Hippocampal formation (tissue), 2 donors: Measurements from ENCODE around the gene PRKCA.
A peak's percentile ranks its signal among the peaks of the same experiment; 100 is the strongest.
"Not testable (repeated sequence)": the region's sequence is repeated elsewhere in the genome, so short reads cannot be mapped to it uniquely, and the experiment has no call there.

Source experiments
- DNase-seq, 2 donors: peaks; one replicate each; lab custom pipeline; 2025; lab: John Stamatoyannopoulos, UW

Gene PRKCA

DNA sequence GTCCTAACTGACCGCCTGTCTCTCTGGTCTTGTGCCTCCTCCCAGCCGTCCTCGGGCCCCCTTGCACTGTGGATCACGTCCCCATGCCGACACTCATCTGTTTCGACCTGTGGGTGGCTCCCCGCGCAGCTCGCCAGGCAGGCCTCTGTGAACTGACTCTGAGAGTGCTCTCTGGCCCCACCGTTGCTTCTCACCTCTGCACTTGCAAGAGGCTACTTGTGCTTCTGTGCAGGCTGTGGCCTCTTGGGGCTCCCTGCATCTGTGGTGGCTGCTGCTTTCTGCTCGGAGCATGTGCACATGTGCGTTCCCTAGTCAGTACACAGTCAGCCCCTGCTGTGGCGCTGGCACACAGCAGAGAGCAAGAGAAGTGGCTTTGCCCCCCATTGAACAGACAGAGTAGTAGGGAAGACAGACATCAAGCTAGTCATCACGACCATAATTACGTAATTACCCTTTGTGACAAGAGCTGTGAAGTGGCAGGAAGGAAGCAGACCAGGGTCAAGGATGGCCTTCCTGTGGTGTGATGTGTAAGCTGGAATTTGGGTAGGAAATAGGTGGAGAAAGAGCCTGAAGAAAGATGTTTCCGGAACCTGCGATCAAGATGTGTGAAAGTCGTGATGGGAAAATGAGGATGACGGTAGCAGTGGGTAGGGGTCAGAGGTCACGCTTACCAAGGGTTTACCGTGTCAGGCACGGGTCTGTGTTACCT, 276.5 kb downstream of the PRKCA start:
- DNase-seq, result no peak

DNA sequence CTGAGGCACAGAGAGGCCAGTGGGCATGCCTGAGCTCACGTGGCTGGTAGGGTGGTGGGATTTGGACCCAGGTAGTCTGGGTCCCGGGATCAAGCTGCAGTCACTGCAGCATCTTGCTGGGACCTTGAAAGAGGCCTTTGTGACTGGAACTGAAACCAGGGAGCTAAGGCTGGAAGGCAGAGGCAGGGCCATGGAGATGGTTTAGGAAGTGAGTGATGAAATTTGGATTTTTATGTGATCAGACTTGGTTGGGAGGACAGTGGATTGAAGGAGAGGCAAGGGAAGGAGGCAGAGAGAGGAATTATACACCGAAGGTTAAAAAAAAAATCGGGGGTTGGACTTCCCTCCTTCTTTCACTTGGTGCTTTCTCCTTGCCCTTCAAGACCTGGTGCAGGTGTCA, 277.1 kb downstream of the PRKCA start:
- no peak for DNase-seq

DNA sequence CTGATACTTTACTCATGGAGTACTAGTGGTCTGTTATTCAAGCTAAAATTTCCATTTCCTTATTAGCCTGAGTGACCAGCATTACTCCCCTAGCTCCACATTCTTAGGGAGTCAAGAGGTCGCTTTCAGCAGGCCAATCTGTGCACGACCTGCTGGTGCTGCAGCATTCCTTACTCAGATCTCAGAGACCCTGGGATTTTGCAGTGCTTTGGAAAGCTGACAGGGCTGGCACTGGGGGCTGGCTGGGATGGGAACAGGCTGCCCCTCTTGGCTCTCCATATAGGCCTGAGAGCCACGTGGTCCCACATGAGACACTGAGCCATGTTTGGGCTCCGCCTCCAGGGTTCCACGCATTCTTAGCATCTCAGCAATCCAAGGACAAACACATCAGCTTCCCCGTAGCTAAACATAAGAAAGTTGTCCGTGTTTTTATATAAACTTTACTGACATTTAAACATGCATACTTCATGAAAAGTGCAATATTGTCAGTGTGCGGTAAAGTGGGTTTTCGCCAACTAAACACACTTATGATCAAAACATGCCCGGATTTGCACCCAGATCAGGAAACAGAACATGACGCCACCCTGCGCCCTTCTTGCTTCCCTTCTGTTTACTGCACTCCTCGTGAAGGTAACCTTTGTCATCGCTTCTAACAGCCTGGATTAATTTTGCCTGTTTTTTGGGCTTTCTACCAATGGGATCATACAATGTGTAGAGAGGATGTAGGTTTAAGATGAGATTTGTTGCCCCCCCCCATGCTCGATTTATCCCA, 278.0 kb downstream of the PRKCA start:
- DNase-seq, result no peak

DNA sequence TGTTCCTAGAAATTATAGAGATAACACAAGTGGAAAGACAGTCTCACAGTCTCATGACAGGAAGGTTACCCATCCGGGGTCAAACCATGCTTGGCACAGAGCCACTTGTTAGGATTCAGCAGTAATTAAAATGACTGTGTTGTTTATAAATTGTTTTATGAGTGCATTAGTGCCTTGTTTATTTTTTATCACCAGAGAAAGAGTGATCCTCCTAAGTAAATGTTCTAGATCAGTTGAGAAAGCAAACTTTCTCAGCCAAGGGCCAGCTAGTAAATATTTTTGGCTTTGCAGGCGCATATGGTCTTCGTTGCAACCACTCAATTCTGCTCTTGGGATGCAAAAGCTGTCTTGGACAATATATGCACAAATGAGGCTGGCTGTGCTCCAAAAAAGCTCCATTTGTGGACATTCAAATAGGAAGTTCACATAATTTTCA, 278.6 kb downstream of the PRKCA start:
- no peak for DNase-seq

DNA sequence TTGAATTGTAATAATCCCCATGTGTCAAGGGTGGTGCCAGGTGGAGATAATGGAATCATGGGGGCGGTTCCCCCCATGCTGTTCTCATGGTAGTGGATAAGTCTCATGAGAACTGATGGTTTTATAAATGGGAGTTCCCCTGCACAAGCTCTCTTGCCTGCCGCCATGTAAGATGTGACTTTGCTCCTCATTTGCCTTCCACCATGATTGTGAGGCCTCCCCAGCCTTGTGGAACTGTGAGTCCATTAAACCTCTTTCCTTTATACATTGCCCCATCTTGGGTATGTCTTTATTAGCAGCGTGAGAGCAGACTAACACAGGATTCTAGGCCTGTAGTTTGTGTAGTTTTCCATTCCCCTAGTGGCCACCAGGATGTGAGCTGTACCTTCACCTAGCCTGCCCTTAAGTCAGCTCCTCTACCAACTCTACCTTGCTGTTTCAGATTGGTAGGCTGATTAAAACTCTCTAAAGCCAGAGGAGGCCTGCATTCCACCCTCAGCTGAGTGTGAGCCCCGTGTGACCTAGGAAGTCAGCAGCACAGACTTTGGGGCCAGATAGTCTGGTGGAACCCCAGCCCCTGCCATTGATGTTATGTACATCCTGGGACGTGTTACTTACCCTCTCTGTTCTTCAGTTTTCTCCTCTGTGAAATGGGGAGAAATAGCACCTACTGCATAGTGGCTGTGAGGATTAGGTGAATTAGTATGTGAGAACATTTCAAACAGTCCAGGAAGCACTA, 280.1 kb downstream of the PRKCA start:
- DNase-seq, result no peak

DNA sequence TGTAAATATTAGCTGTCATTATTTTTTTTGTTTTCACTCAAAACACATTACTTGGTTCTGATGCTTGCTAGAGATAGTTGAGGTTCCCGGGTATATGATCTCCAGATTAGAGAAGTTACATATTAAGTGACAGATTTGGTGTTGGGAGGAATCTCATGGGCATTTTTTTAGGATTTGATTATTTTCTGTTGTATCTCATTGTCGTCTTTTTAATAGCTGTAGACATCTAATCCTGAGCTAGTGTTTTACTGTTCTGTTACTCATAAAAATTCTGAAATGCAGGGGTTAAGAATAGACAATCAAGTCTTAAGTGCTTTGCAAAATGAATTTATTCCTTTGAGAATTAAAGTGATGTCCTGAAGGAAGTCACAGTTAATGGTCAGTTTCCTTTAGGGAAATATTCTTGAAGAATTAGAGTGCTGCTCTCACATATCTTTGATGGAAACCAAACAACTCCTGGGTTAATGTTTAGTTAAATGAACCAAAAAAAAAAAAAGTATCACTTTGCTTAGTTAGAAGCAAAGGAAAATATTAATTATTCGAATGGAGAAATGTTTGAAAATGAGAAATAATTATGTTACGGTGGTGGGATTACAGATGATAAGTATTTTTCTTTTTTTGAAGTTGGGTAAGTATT, 280.8 kb downstream of the PRKCA start:
- no peak for DNase-seq

DNA sequence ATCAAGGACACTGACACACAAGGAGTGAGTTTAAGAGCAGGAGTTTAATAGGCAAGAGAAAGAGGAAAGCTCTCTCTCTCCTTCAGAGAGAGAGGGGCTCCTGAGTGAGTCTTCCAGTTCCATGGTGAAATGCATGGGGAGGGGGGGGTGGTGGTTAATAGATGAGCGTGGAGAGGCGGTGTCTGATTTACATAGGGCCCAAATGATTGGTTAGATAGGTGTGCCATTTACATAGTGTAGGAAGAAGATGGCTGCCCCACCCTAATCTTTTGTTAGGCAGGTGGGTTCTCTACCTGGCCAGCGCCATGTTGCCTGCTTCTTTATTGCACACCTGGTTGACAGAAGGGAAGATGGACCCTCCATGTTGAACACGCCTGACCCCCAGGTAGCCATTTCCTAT, 282.5 kb downstream of the PRKCA start:
- DNase-seq, result no peak

DNA sequence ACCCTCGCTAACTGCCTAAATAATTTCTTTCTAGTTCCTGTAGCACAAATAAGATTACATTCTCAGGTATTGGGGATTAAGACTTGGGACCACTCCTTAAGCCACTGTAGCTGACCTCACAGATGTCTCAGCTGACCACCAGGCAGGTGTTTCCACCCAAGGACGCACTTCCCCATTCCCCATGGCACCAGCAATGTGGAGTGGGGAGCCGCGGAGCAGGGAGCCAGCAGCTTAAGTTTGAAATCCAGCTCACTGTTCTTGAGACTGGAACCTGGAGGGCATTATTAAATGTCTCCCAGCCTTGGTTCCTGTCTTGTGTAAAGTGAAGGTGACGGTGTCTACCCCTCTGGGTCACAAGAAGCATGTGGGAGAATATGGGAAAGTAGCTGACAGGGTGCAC, 283.1 kb downstream of the PRKCA start:
- DNase-seq, result no peak

DNA sequence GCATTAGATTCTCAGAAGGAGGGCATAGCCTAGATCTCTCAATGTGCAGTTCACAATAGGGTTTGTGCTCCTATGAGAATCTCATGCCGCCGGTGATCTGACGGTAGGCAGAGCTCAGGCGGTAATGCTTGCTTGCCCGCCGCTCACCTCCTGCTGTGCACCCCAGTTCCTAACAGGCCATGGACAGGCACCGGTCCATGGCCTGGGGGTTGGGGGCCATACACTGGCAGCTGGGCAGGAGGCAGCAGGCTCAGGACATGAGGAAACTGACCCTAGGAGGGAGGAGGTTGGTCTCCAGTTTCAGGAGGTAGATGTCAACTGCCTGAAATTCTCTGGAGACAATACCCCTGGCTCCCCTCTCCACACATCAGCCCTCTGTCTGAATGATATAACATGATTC, 287.5 kb downstream of the PRKCA start:
- no peak for DNase-seq

DNA sequence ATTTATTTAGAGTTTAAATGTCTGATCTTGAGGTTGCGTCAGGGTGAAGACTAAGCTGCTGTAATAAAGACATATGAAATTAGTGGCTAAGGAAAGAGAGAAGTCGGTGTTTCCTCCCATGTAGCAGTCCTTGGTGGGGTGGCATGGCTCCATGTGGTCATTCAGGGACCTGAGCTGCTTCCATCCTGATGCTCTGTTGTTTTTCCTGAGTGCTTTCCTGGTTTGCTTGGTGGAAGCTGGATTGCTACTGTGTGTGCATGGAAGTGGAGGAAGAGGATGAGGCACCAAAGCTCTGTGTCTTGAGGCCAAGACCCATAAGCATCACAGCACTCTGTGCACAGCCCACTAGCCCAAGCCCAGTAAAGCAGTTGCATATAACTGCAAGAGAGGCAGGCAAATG, 290.7 kb downstream of the PRKCA start:
- no peak for DNase-seq

DNA sequence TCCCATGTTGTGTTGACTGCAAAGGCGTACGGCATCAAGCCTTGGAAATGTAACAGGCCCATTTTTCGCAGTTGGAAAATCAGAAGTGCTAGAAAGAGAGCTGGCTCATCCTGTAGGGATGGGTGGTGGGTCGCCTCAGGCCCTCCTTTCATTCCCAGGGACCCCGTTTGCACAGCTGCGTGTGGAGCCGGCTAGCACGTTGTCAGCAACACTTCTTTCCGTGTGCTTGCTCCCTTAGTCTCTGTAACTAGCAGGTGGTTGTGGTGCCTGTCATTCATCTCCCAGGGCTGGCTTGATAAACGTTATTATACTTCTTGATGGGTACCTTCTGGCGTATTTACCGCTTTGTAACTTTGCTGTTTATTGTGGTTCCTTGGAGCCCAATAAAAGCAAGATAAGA, 293.5 kb downstream of the PRKCA start:
- DNase-seq, result no peak

DNA sequence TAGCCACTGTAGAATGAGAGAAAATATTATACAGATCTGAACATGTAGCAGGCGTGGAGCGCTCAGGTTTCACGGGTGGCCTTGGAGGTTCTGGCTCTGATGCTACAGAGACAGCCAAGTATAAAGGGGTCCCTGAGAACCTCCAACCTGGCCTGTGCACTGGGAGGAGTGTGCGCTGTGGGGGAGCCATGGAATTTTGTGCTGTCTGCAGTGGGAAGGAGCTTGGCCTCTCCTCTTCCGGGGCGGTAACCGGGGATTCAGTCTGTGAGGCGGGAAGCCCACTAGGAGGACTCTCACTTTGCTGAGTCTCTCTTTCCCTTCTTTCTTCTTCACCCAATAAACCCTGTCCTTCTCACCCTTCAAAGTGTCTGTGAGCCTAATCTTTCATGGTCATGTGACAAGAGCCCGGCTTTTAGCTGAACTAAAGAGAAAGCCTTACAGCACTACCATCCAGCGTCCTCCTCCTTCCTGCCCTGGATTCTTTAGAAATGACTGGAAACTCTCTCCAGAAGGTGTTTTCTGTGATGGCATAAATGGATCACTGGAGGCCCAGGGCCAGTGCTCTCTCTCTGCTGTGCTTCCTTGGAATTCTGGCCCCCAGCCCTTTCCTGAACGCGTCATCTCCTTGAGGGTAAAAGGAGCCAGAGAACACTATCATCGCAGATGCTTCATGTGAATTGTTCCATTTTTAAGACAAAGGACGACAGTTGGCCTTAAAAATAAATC, 300.4 kb downstream of the PRKCA start:
- DNase-seq, result no peak

DNA sequence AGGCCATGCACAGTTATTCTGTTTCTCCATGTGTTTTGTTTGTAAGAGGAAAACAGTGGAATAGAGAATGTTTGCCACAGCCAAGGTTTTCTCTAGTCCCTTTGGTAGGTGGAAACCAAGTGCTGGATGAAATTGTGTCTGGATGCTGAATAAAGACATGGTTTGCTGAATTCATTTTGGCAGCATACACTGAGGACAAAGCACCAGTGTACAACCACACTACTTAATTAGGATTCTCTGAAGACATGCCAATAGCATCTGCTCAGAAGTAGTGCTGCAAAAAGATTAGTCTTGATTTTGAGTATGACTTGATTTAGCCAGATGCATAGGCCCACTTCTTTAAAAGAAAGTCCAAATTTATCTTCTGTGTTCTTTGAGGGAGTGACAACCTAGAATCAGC, 302.0 kb downstream of the PRKCA start:
- peak in 1 of 2 donors; percentile 62 for DNase-seq

DNA sequence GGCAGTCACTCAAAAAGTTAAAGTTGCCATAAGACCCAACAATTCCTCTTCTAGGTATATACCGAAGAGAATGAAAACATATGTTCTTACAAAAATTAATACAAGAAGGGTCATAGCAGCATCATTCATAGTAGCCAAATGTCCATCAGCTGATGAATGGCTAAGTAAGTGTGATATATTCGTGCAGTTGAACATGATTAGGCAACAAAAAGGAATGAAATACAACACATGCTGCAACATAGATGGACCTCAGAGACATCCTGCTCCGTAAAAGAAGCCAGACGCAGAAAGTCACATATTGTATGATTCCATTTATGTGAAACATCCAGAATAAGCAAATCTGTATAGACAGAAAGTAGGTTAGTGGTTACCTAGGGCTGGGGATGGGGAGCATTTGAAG, 303.1 kb downstream of the PRKCA start:
- DNase-seq, result no peak

DNA sequence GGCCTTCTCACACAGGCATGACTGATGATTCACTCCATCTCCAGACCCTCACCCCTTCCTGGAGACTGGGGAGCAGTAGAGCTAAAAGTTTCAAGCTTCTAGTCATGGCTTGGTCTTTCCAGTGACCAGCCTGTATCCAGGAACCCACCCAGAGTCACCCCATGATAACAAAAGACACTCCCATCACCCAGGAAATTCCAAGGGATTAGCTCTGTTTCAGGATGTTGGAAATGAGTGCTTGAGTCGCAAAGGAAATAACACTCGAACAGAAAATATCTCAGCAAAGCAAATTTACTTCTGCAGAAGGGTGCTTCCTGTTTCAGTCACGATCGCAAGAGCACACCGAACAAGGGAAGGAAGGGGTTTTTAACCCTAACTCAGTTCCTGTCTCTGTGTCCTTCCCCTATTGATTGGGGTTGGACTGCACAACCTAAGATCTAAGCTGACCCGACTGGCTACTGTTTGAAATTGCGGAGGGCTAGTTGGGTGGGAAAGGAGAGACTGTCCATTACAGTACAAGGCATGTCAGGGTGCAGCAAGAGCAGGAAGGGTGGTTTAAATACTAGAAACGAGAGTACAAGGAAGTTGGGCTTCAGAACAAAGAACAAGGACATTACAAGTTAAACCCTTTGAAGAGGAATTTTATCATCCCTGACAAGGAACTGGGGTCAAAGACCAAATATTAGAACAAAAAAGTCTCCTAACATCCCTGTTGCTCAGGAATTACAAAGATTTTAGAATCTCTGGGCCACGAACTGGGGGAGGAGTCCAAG, 308.1 kb downstream of the PRKCA start:
- no peak for DNase-seq

DNA sequence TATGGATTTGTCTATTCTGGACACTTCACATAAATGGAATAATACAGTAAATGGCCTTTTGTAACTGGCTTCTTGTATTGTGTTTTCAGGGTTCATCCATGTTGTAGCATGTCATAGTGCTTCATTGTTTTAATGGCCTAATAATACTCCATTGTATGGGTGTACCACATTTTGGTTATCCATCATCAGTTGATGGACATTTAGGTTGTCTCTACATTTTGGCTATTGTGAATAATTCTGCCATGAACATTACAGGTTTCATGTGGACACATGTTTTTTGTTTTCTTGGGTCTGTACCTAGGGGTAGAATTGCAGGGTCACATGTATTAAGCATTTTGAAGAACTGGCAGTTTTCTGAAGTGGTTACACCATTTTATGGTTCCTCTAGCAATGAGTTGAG, 309.0 kb downstream of the PRKCA start:
- DNase-seq, result no peak

DNA sequence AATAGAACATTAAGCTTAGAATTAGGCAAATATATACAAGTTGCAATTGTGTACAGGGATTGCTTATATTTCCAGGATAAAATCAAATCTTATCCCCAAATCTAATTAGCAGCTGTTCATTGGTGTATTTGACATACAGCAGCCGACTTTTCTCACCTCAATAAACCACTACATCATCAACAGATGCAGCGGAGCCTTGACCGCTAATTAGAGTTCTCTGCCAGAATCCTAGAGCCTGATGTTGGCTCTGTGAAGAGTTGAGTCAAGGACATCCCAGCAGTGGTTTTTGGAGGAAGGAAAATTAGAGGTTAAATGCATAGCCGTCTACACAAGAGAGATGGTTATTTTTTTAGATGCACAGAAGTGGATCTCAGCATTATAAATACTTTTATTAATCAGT, 310.6 kb downstream of the PRKCA start:
- DNase-seq, result no peak

DNA sequence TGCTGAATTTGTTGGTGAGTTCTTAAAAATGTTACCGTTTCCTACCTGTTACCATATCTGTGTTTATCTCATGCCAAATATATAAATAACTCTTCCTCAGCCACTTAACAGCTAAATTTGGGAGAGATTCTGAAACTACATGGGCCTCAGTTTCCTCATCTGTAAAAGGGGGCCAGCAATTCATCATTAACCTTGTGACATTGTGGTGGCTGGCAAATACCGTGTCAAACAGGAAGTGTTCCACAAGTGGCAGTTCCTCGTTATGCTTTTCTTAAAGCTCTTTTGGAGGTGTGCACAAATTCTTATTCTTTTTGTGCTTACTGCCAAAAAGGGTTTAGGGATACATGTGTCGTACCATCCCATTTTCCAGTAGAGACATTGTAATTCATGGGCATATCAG, 312.1 kb downstream of the PRKCA start:
- no peak for DNase-seq

DNA sequence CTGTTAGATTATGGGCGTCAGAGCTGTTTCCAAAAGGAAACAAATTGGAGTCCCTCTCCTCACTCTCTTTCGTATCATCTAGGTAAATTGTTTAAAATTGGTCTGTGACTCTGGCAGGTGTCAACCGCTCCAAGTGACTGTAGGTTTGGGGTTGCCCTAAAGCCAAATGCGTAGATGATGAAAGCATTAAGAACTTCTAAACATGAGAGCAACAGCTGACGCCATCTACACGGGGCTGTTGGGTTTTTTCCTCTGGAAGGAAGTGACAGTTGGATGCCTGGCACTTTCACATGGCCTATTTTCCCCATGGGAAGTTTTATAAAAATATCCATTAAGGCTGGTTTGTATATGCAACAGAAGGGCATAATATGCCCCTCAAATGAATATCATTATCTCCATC, 316.8 kb downstream of the PRKCA start:
- no peak for DNase-seq

DNA sequence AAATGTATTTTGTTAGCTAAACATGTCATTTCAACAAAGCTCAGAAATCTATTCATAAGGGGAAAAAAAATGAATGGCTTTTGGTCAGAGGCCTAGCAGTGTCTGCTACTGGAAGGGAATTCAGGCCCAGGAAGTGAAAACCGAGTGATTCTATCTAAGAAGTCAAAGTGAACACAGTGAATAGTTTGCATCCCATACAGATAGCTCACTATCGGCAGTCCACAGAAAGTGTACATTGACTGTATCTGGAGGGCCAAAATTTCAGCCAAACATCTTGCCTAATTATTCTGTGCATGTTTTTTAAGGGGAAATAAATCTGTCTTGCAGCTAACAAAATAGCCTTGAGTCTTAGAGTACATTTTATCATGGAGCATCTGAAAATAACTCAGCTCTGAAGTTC, 318.1 kb downstream of the PRKCA start:
- DNase-seq, result no peak

DNA sequence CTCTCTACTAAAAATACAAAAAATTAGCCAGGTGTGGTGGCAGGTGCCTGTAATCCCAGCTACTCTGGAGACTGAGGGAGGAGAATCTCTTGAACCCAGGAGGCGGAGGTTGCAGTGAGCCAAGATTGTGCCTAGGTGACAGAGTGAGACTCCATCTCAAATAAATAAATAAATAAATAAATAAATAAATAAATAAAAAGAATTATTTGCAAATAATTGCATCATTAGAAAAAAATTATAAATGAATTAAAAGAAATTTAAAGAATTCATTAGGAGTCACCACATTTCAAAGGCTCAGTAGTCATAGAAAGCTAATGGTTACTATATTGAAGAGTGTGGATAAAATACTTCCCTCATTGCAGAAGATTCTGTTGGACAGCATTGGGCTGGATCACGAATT, 322.2 kb downstream of the PRKCA start:
- DNase-seq, result not testable (repeated sequence)
